ENCODE data around the gene KIAA1549.

Gene KIAA1549

GRCh38 chr7:138974675-138975292, 6.4 kb downstream of the KIAA1549 start:
- DNase-seq = no peak

- DNase-seq = no peak
Measured at GRCh38 chr7:138974103-138974502, 7.1 kb downstream of the KIAA1549 start.

- no peak for DNase-seq
Measured at GRCh38 chr7:138970952-138971351, 10.2 kb downstream of the KIAA1549 start.

GRCh38 chr7:138970446-138970845, 10.7 kb downstream of the KIAA1549 start:
- no peak for DNase-seq

GRCh38 chr7:138967159-138967558, 14.0 kb downstream of the KIAA1549 start:
- no peak for DNase-seq

- DNase-seq = no peak
Measured at GRCh38 chr7:138964624-138965436, 16.4 kb downstream of the KIAA1549 start.

- no peak for DNase-seq
Measured at GRCh38 chr7:138963675-138964074, 17.5 kb downstream of the KIAA1549 start.

- no peak for DNase-seq
Measured at GRCh38 chr7:138962561-138963270, 18.5 kb downstream of the KIAA1549 start.

- DNase-seq = peak; percentile 60
Measured at GRCh38 chr7:138961159-138961558, 20.0 kb downstream of the KIAA1549 start.

- no peak for DNase-seq
Measured at GRCh38 chr7:138958391-138958956, 22.7 kb downstream of the KIAA1549 start.

GRCh38 chr7:138957753-138958390, 23.3 kb downstream of the KIAA1549 start:
- DNase-seq = no peak

GRCh38 chr7:138957217-138957616, 24.0 kb downstream of the KIAA1549 start:
- no peak for DNase-seq

GRCh38 chr7:138954545-138955475, 26.4 kb downstream of the KIAA1549 start:
- no peak for DNase-seq

GRCh38 chr7:138952791-138953190, 28.4 kb downstream of the KIAA1549 start:
- no peak for DNase-seq

- DNase-seq = no peak
Measured at GRCh38 chr7:138951953-138952352, 29.2 kb downstream of the KIAA1549 start.

GRCh38 chr7:138949421-138950088, 31.6 kb downstream of the KIAA1549 start:
- no peak for DNase-seq

GRCh38 chr7:138948403-138948802, 32.8 kb downstream of the KIAA1549 start:
- DNase-seq = no peak

GRCh38 chr7:138945821-138946220, 35.4 kb downstream of the KIAA1549 start:
- DNase-seq = no peak

- no peak for DNase-seq
Measured at GRCh38 chr7:138945154-138945553, 36.0 kb downstream of the KIAA1549 start.

- no peak for DNase-seq
Measured at GRCh38 chr7:138944592-138944991, 36.6 kb downstream of the KIAA1549 start.

- DNase-seq = no peak
Measured at GRCh38 chr7:138943061-138943460, 38.1 kb downstream of the KIAA1549 start.

Data from RPMI8226 (cell line).